GM19351 (cell line): Measurements from ENCODE around the gene AUTS2.

Experiments used
- ATAC-seq: cut with Tn5 transposase; IDR thresholded peaks from one replicate; pipeline ENCODE4 v1.9.1; 2021; ENCODE audit warnings: mild to moderate bottlenecking, moderate library complexity; ENCODE audit not compliant: unreplicated experiment

The AUTS2 gene

DNA sequence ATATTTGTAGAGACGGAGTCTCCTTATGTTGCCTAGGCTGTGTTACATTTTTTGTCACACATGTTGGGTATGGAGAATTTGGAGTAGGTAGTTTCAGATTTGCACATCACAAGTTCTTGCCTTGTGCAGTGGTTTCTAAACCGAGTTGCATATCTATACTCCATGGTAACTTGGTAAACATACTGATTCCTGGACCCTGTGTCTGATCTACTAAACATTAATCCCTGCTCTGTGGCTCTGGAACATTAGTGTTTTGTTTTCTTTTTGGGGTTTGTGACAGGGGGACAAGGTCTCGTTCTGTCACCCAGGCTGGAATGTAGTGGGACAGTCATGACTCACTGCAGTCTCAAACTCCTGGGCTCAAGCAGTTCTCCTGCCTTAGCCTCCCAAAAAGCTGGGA is 24.7 kb downstream of the AUTS2 start:
- ATAC-seq, result no peak

DNA sequence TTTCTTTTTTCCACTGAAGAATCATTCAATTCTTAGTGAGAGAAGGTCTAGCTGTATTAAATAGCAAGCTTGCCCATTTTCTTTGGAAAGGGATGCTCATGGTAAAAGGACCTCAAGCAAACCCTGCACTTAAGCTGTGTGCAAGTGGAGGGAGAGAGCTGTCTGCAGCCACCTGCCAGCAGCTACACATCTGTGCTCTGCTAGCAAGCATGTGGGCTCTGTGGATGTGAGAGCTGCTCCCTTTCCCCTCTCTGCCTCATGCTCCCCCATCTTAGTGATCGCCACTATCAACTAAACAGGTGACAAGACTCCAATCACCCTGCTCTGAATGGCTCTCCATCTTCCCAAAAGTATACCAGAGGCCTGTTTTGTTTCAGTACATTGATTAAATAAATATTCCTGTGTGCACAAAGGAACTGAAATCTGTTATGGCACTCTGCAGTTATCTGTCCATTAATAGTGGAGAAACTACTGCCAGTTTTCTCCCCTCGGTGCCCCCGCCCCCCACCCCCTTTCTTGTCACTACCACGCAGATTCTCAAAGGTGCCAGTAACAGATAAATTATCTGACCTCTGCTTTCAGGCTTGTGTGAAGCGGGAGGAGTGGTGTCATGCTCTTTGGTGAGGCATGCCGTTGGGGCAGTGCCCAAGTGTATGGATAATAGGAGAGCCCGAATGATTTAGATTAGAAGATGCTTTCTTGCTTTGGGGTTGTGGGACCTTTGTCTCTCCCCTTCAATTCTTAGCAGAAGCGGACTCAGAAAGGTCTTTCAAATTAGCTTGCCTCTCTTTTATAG is 26.4 kb downstream of the AUTS2 start:
- no peak for ATAC-seq

DNA sequence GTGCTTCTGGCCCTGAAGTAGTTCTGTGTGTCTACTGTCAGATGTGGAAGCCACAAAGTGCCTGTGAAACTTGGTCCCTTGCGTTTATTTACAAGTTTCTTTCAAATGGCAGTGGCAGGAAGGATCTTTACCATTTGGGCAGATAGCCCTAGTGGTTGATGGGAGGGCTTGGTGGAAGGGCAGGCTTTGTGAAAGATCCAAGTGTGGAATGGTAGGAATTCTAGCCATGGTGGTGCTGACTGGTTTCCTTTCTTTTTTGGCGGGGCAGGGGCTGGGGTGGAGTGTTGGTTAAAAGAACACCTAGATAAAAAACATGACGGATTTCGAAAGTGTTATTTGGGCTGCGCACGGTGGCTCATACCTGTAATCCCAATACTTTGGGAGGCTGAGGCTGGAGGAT is 27.0 kb downstream of the AUTS2 start:
- ATAC-seq, result no peak

DNA sequence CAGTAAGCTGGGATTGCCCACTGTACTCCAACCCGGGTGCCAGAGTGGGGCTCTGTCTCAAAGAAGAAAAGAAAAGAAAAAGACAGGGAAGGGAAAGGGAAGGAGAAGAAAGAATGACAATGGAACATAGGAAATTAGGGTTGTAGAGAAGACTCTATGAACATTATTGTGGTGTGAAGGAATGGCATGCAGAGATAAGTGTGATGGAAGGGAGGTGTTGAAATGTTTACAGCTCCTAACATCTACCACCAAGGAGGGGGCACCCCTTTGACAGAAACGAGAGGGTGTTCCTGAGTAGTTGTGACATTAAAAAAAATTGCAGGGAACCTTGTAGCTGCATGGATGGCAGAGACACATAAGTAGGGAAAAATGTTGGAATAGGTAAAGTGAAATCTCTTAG is 27.5 kb downstream of the AUTS2 start:
- ATAC-seq, result no peak

DNA sequence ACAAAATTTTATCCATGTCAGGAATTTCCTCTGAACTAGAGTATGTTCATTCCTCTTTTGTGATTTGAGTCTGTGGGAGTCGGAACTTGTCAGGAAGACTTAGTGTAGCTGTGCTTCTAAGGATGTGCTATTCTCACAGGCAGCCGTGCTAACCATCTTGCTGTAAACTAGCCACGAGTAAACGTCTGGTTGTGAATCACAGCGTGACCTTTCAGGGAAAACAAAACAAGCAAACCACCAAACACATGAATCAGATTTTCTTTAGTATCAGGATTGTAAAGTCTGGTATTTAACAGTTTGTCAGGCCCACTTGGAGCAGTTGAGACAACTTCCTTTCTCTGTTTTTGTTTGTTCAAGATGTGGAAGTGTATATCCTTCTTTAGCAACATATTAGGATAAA is 32.0 kb downstream of the AUTS2 start:
- ATAC-seq, result no peak

DNA sequence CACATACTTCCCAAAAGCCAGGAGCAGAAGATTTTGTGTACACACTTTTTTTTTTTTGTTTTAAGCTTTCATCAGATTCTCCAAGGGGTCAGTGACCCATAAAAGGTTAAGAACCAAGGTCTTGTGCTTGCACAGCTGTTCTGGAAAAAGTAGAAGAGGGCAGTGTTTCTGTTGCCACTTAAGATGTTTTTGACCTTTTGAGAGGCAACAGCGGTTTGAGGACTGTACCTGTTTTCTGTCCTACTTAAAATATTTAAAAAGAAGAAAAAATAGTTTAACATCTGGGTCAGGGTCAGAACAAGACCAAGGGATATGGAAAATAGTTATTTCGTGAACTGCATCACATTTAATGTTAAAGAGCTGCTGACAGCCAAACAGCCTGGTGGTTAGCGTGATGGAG is 32.9 kb downstream of the AUTS2 start:
- ATAC-seq, result no peak

DNA sequence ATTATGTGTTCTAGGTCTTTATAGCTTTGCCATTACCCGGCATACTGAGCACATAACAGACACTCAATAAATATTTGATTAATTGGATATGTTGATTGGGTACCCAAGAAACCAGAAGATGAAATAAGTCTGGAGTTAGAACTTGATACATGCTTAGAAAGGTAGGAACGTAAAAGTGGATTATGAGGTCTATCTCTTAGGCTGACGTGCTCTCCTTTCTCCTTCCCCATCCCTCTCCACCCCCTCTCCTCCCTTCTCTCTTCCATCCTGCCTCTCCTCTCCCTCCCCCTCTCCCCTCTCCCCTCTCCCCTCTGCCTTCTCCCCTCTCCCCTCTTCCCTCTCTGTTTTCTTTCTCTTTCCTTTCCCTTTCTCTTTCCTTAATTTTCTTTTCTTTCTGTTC is 34.0 kb downstream of the AUTS2 start:
- no peak for ATAC-seq

DNA sequence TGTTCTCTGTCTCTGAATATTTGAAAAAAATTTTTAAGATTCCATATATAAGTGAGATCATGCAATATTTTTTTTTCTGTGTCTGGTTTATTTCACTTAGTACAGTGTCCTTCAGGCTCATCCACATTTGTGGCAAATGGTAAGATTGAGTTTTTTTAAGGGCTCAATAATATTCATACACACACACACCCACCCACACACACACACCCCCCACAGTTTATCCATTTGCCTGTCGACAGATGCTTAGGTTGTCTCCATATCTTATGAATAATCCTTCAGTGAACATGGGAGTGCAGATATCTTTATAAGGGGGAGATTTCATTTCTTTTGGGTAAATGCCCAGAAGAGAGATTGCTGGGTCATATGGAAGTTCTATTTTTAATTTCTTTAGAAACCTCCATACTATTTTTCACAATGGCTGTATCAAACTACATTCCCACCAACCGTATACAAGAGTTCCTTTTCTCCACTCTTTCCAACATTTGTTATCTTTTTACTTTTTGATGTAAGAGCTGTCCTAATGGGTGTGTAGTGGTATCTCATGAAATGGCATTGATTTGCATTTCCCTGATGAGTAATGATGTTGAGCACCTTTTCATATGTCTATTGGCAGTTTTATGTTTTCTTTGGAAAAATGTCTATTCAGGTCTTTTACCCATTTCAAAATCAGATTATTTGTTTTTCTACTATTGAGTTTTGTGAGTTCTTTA is 35.0 kb downstream of the AUTS2 start:
- no peak for ATAC-seq

DNA sequence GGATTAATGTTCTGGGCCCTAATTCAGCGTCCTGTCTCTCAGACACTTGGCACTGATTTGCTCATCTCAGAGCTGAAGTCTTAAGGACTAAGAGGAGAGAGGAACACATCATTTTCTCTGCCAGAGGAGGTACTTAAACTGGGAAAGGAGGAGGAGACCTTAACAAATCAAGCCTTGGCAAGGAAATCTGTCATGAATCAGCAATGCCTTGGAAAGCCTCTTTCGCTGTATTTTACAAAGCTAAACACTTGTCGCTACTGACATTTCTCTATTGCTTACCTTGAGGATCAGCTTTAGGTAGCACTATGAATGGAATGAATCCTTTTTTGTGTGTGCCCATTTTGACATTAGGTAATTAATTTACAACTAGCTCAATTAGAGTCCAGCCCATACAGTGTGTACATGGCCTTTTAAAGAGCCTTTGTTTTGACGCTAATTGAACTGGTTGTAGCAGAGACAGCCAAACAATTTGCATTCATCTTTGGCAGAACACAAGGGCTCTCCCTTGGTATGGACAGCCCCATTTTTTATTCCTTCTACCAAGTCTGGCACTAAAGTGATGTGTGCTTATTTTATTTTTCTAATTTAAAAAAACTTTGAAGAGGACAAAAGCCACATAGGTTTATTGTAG is 37.4 kb downstream of the AUTS2 start:
- no peak for ATAC-seq

DNA sequence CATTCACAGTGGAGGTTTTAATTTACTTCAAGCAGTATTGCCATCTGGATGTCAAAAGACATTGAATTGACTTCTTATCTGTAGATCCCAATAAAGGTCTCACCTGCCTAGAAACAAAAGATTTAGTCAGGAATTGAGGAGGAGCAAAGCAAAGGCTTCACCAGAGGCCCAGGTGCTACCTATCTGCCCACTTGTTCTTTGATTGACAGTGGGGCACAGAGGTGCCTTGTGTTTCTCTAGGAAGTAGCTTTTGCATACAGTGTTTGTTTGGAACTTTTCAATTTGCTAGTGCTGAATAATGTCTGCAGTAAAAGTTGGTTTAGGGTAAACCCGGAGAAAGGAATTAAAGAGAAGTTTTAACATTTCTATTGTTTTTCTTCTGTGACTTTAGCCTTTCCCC is 40.4 kb downstream of the AUTS2 start:
- ATAC-seq, result no peak

DNA sequence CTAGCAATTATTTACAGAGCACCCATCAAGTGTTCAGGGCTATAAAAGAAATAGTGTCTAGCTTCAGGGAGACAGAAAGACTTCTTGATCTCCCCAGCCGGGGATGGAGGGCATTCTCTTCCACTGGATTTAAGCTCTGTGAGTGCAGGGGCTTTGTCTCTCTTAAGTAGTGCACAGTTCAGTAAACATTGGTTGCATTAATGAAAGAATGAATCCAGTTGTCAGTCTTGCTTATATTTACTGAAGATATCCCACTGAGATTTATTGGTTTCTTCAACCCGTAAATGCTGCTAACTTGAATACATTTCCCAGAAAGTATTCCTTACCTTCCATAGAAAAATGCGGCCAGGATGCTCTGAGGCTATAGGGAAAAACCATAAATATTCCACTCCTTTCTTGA is 41.9 kb downstream of the AUTS2 start:
- no peak for ATAC-seq

DNA sequence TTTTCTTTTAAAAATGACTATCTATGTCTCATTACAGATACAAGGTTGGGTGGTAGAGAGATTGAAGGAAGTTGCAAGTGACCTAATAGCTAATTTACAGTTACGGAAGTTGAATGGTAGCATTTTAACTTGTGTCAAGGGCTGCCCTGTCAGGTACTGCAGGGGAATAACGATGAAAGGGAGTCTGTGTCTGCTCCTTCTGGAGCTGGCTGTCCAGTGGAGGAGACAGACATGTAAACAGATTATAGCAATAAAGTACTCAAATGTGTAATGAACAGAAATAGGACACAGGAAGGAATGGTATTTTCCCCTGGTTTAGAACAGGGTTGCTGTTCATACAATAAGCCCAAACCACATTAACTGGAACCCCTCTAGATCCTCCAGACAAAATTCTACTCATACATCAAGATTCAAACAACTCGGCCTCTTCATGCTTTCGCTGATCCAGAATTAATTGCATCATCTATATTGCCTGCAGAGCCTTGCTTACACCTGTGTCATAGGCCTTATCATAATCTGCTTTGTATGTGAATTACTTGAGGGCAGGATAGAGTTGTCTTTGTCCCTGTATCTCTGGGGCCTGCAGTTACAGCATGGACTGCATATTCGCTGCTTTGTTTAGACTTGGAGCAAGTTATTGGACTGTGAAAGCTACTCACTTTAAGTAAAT is 42.8 kb downstream of the AUTS2 start:
- no peak for ATAC-seq

DNA sequence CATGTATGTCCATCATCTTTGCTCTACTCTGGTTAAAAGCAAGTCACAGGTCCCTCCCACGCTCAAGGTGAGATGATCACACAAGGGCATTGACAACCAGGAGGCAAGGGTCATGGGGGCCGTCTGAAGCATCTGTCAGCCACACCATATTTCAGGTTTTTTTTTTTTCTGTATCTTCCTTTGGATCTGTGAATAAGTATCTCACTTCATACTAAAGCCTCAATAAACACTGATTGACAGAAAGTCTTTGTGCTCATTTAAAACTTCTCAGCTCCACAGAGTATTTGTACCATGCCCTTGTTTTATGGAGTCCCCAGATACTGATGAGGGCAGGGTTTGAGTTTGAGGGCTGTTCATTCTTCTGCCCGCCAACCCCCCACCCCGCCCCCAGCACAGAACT is 45.0 kb downstream of the AUTS2 start:
- ATAC-seq, result no peak

DNA sequence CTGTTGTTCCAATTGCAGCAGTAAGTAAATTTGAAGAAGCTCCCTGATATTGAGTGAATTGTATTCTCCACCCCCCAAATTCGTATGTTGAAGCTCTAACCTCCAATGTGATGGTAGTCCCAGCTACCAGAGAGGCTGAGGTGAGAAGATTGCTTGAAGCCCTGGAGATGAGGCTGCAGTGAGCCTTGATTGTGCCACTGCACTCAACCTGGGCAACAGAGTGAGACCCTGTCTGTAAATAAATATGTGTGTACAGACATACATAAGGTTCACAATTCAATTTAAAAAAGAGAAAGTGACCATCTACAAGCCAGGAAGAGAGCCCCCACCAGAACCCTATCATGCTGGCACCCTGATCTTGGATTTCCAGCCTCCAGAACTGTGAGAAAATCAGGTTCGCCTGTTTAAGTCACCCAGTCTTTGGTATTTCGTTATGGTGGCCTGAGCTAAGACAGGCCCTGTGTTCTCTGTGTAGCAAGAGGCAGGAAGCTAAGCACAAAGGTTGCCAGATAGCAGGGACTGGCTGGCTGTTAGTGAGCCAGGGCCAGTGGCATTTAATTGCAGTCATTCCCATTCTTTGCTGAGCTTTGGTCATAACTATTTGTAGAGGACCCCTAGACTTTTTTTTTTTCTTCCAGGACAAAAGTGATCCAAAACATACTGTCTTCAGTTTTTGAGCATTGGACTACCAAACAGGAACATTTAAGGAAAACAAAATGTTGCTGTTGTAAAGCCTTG is 45.6 kb downstream of the AUTS2 start:
- no peak for ATAC-seq

DNA sequence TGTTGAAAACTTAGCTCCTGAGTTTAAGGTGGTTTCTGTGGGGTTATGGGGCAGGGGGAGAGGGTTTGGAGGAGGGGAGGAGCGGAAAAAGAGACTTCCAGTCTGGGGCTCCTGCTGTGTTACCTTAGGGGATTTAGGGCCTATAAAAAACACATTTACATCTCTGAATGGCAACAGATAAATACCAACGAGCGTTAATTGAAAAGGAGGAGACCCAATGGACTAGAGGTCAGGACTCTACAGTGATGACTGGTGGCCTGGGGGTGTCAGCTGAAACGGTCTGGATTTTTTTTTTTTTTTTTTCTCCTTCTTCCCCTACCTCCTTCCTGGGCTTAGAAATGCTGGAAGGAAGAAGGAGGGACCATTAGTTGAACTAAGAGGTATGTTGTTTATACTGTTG is 47.4 kb downstream of the AUTS2 start:
- no peak for ATAC-seq

DNA sequence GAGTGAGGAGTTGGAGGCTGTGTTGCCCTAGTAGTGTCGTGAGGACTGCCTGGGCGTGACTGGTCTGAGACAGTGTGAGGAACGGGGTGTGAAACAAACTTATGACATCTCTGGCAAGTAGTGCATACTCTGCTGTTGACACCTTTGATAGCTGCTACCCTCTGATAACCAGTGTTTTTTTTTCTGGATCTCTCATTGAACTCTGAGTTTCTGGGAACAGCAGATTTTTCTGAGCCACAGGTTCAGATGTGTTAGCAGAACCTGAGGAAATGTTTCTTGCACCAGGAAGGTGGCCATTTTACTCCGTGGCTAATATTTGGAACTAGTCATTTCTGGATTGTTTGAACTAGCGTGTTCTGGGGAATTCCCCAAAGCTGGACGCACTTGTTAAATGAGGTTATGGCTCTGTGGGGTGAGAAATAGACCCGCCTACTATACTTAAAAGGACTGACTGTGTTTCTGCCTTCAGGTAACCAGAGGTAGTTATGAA is 52.9 kb downstream of the AUTS2 start:
- peak; percentile 90 for ATAC-seq

DNA sequence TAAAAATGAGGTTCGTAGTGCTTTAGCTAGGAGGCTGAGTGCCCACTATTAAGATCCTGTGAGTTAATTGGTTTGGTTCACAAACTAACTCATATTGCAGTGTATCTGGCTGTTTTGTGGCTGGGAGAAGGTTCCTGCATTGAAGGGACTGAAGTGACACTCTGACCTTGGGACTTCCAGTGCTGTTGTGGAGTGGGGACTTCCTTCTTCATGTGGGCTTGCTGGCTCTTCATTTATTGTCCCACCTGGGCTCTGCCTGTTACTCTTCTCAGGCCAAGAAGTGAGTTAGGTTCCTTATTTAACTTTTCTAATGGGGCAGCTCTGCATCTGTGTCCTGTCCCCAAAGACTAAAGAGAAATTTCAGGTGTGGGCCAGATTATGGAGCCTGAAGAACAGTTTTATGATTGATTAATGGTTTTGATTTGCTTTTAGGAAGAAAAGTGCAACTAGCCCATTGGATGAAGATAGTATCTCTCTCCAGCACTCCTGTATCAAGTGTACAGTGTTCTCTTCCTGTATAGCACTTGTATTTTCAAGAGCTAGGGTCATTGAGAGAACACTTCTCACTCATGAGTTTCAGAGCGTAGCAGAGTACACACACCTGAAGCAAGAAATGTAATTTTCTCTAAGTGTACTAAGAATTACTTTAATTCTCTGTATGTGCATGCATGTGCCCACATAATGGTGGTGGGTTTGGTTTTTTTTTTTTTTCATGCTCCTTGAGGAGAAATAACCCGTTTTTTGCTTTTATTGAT is 54.8 kb downstream of the AUTS2 start:
- no peak for ATAC-seq

DNA sequence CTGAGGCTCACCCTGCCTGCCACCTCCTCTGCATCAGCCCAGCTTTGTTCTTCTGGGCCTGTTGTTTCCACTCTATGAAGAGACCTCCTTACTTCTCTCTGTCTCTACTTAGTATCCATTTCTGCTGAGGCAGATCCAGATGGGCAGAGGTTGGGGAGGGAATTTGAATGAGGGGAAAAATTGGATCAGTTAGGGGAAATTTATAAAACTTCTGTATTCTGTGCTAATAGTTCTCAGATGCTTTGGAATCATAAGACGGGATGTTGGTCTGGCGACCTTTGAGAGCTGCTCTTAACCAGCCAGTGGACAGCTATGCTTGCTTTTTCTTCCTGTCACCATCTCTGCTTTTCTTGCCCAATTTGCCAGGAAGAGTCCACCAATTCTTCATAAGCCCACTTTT is 55.5 kb downstream of the AUTS2 start:
- ATAC-seq, result no peak

DNA sequence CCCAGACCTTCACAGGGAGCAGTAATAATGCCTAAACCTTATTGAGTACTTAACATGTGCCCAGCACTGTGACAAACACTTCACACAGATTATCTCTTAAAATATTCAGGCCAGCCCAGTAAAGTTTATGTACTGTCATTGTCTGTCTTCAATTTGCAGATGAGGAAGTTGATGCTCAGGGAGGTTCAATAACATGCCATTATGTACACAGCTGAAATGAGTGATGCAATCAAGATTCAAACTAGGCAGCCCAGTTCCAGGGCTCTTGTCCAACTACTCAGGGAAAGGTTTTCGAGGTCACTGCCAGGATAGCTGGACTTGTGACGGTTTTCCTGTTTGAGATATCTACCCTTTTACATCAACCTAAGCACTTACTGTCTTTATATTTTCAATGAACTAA is 56.1 kb downstream of the AUTS2 start:
- ATAC-seq, result no peak
